HepG2 (cell line): ENCODE data around the gene ASB17. TPM values are rescaled to one million over a fixed set of nuclear protein-coding genes. Genes with fewer than 3 reads are reported as not detected.

Source experiments
- ATAC-seq: fragments of 200-7000 bp; cut with Tn5 transposase; 3 replicates; pipeline ENCODE4 v1.9.1; 2020; ENCODE audit warnings: mild to moderate bottlenecking, moderate library complexity
- BruUV-seq: library from RNA; stranded (reverse); fragments of 400-500 nt; replicated peaks from 2 replicates; lab custom pipeline; 2021; lab: Mats Ljungman, UMichigan
- CTCF ChIA-PET: fragments of 300-600 bp; formaldehyde crosslinking; extraction: SDS; loops from one replicate; lab custom pipeline; 2021; ENCODE audit warnings: low total read pairs, inconsistent platforms, low intra/inter-chr PET ratio; lab: Yijun Ruan, JAX
- POLR2A ChIA-PET: fragments of 350-600 bp; sonication (Branson Sonifier 250); formaldehyde crosslinking; loops from one replicate; lab custom pipeline; 2020; ENCODE audit warnings: antibody characterized with exemption, inconsistent platforms; lab: Yijun Ruan, JAX
- DNase-seq: peaks from one replicate; pipeline ENCODE4 v3.0.0-alpha.2; 2015; ENCODE audit warnings: low spot score
- FAIRE-seq: peaks from 3 replicates; lab custom pipeline; 2011; peaks lifted over from hg19 to GRCh38; lab: Jason Lieb, UNC
- H2AFZ ChIP-seq: one replicate; pipeline ENCODE4 v1.6.1; 2011; ENCODE audit warnings: low read length, inconsistent platforms
- H3K27ac ChIP-seq: fragments of 300-600 bp; 3 replicates; pipeline ENCODE4 v1.8.0; 2011; ENCODE audit warnings: mixed run types, mild to moderate bottlenecking, mixed read lengths, low read length, inconsistent platforms; ENCODE audit not compliant: insufficient read depth; ENCODE audit errors: extremely low read length
- H3K27me3 ChIP-seq, 2 experiments: fragments of 200-600 bp in 1 of 2; 2 replicates in 1 of 2; 3 replicates in 1 of 2; pipeline versions ENCODE4 v1.6.0 to v1.8.0; 2011; ENCODE audit warnings: low read length in 2 of 2, mild to moderate bottlenecking in 2 of 2, moderate library complexity in 2 of 2, inconsistent platforms in 1 of 2; ENCODE audit not compliant: insufficient read depth in 2 of 2, control insufficient read depth in 1 of 2
- H3K36me3 ChIP-seq, 2 experiments: fragments of 200-600 bp in 1 of 2; replicated peaks in 1 of 2; 2 replicates in 1 of 2; 3 replicates in 1 of 2; pipeline versions ENCODE4 v1.5.1 to v1.8.0; 2011; ENCODE audit warnings: low read length in 2 of 2, inconsistent platforms in 1 of 2; ENCODE audit not compliant: insufficient read depth in 2 of 2, control insufficient read depth in 1 of 2
- H3K4me1 ChIP-seq: 2 replicates; pipeline ENCODE4 v1.5.1; 2012; ENCODE audit warnings: low read length, inconsistent platforms; ENCODE audit not compliant: insufficient read depth
- H3K4me2 ChIP-seq: 2 replicates; pipeline ENCODE4 v1.6.0; 2011; ENCODE audit warnings: low read depth, low read length, inconsistent platforms
- H3K4me3 ChIP-seq, 3 experiments: fragments of 200-600 bp in 1 of 3; sonication (generic), shearing (Covaris generic) in 1 of 3; replicated peaks in 1 of 3; 2 replicates each; pipeline ENCODE4 v1.5.1; 2011 to 2016; ENCODE audit warnings: low read length in 3 of 3, inconsistent platforms in 2 of 3, low read depth in 2 of 3, mild to moderate bottlenecking in 2 of 3, control low read depth in 1 of 3, mixed read lengths in 1 of 3; ENCODE audit not compliant: insufficient read depth in 1 of 3
- H3K79me2 ChIP-seq: one replicate; pipeline ENCODE4 v1.6.1; 2011; ENCODE audit warnings: low read length, inconsistent platforms; ENCODE audit not compliant: insufficient read depth
- H3K9ac ChIP-seq: 2 replicates; pipeline ENCODE4 v1.6.0; 2011; ENCODE audit warnings: mild to moderate bottlenecking, low read depth, low read length, inconsistent platforms; ENCODE audit not compliant: insufficient read depth
- H3K9me3 ChIP-seq: 2 replicates; pipeline ENCODE4 v1.5.1; 2012; ENCODE audit warnings: mild to moderate bottlenecking, low read length
- H4K20me1 ChIP-seq: 2 replicates; pipeline ENCODE4 v1.6.0; 2011; ENCODE audit warnings: inconsistent platforms, mild to moderate bottlenecking, low read length, moderate library complexity; ENCODE audit not compliant: insufficient read depth
- CBX1 ChIP-seq: IDR thresholded peaks from one replicate; pipeline ENCODE4 v1.6.1; 2016; ENCODE audit warnings: antibody characterized with exemption, low read depth
- KAT8 ChIP-seq: IDR thresholded peaks from 2 replicates; pipeline ENCODE4 v1.6.1; 2016; ENCODE audit warnings: missing genetic modification reagents, missing compliant biosample characterization
- MIXL1 ChIP-seq: IDR thresholded peaks from 2 replicates; pipeline ENCODE4 v1.6.1; 2016
- SMAD1 ChIP-seq: sonication (generic); formaldehyde crosslinking; IDR thresholded peaks from 2 replicates; pipeline ENCODE4 v1.4.0; 2020; ENCODE audit warnings: missing genetic modification reagents, low read depth, mild to moderate bottlenecking, borderline replicate concordance
- SRSF9 ChIP-seq: fragments of 200-400 bp; formaldehyde crosslinking; IDR thresholded peaks from 2 replicates; pipeline ENCODE4 v1.6.1; 2018; ENCODE audit warnings: borderline replicate concordance, mild to moderate bottlenecking, low read depth, low read length; ENCODE audit not compliant: insufficient read depth, poor library complexity, severe bottlenecking
- ZFY ChIP-seq: sonication (generic); formaldehyde crosslinking; IDR thresholded peaks from 2 replicates; pipeline ENCODE4 v1.4.0; 2020; ENCODE audit warnings: missing genetic modification reagents
- ZKSCAN5 ChIP-seq: sonication (generic); formaldehyde crosslinking; IDR thresholded peaks from 2 replicates; pipeline ENCODE4 v1.5.1; 2020; ENCODE audit warnings: mild to moderate bottlenecking, missing genetic modification reagents
- WGBS: methylation state at CpG from one replicate; pipeline ENCODE4 v1.1.6; 2017; ENCODE audit warnings: low lambda C conversion rate; 5-methylcytosine and 5-hydroxymethylcytosine counted together
- in situ Hi-C: cut with HindIII; loops from 2 replicates; pipeline ENCODE4 v1.10.0; 2017; ENCODE audit warnings: low pct_unique_long_range_greater_than_20kb; ENCODE audit not compliant: extremely low pct_ligation_motif_present
- intact Hi-C: fragments of 100-400 bp; cut with micrococcal nuclease; formaldehyde crosslinking; loops from one replicate; pipeline ENCODE4 v1.10.0; 2022; ENCODE audit not compliant: unreplicated experiment
- polyA plus RNA-seq, 8 experiments: library from polyadenylated mRNA; depleted of rRNA in 3 of 8; stranded (reverse) in 7 of 8; unstranded in 1 of 8; fragments of >200 nt; fragmentation: Illumina TruSeq in 4 of 8; extraction: Trizol in 4 of 8; gene quantifications; 2 replicates each; pipeline versions ENCODE4 v1.2.1 to v1.2.3, GENCODE V29; 2011 to 2016; ENCODE audit warnings: low read depth in 4 of 8, missing spikeins in 1 of 8, mixed read lengths in 1 of 8; ENCODE audit not compliant: insufficient read depth in 1 of 8
- total RNA-seq, 5 experiments: library from RNA; depleted of rRNA; stranded (reverse); fragments of >200 nt; fragmentation: Illumina TruSeq; extraction: Trizol; gene quantifications; 2 replicates each; pipeline ENCODE4 v1.2.3, GENCODE V29; 2016; ENCODE audit warnings: low read depth in 1 of 5
- TF ChIP-seq, protein P1 (sequence below): sonication (generic); formaldehyde crosslinking; IDR thresholded peaks from 2 replicates; pipeline ENCODE4 v1.4.0; 2020; ENCODE audit warnings: mild to moderate bottlenecking, missing genetic modification reagents
- TF ChIP-seq, protein P2 (sequence below): sonication (generic); formaldehyde crosslinking; IDR thresholded peaks from 2 replicates; pipeline ENCODE4 v1.8.1; 2023; ENCODE audit warnings: mild to moderate bottlenecking, moderate library complexity, missing genetic modification reagents

ASB17 gene
- total and polyA plus RNA-seq, 2 of the 13 experiments (the other 11 are each of a cell fraction or from before 2014, with no cell fraction given) = not detected

DNA sequence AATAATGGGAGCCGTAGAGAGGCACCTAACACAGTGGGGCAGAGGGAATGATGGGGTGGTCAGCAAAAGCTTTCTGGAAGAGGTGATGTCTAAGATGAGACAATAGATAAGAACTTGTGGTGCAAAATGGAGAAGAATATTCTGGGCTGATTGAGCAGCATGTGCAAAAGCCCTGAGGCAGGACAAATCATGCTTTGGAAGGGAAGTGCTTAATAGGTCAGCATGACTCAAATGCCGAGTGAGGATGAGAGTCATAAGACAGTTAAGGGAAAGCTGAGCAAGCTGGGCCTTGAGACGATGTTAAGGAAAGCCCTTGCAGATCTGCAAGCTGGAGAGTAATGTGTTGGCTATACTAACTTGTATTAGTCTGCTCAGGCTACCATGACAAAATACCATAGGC lies 37.3 kb upstream of the ASB17 start:
- Histone ChIP-seq H3K27me3 (no peaks in the 10 kb centered on the region), H3K4me2 (no peak overlapping the region), H3K79me2 (no peaks in the 10 kb centered on the region), H2AFZ (no peak overlapping the region), H4K20me1 (no peaks in the 10 kb centered on the region), H3K36me3 (no peaks in the 10 kb centered on the region), H3K4me3 (no peak overlapping the region), H3K9me3 (no peaks in the 10 kb centered on the region), H3K27ac (no peak overlapping the region), H3K9ac (no peak overlapping the region), H3K4me1 (no peaks in the 10 kb centered on the region)
- intact Hi-C loops (no loop called here), in situ Hi-C loops (no loop called here)
- FAIRE-seq = no peak
- 5% methylated on average over 3 of the region's 3 CpGs for WGBS
- ChIA-PET CTCF (no interaction called here), POLR2A (no interaction called here)
- no peak for DNase-seq
- no peak for ATAC-seq
- TF ChIP-seq CBX1 (no peak), SMAD1 (CRISPR knock-in tag) (no peak)
- no TSS peak for BruUV-seq

DNA sequence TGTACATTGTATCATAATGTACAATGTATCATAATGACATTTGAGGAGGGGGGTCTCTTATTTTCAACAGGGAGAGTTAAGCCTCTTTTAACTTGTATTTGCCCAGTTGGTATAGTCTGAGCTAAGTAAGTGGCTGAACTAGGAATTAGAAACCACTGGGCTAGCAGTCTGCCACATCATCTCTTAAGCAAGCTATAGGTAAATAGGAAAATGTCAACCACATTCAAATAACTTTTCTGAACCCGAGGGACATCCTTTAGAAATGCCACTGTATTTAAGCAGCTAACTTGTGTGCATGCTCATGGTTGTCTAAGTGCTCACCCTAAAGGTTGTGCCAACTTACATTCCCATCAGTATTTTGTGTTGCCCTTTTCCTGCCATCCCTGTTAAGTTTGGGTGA lies 35.5 kb upstream of the ASB17 start:
- ChIA-PET POLR2A (no interaction called here), CTCF (no interaction called here)
- WGBS = 0% methylated on average over 1 of the region's 1 CpG
- Histone ChIP-seq H2AFZ (no peak overlapping the region), H3K36me3 (no peaks in the 10 kb centered on the region), H3K4me2 (no peak overlapping the region), H3K79me2 (no peaks in the 10 kb centered on the region), H3K27ac (no peak overlapping the region), H3K9me3 (no peaks in the 10 kb centered on the region), H4K20me1 (no peaks in the 10 kb centered on the region), H3K27me3 (no peaks in the 10 kb centered on the region), H3K4me3 (no peak overlapping the region)
- BruUV-seq = no TSS peak
- in situ Hi-C loops = no loop called here
- intact Hi-C loops = no loop called here
- ATAC-seq = no peak
- TF ChIP-seq, protein P1, sequence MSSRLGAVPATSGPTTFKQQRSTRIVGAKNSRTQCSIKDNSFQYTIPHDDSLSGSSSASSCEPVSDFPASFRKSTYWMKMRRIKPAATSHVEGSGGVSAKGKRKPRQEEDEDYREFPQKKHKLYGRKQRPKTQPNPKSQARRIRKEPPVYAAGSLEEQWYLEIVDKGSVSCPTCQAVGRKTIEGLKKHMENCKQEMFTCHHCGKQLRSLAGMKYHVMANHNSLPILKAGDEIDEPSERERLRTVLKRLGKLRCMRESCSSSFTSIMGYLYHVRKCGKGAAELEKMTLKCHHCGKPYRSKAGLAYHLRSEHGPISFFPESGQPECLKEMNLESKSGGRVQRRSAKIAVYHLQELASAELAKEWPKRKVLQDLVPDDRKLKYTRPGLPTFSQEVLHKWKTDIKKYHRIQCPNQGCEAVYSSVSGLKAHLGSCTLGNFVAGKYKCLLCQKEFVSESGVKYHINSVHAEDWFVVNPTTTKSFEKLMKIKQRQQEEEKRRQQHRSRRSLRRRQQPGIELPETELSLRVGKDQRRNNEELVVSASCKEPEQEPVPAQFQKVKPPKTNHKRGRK = no peak
- no peak for TF ChIP-seq KAT8 (CRISPR knock-in tag)
- TF ChIP-seq ZKSCAN5 (CRISPR knock-in tag) = no peak
- TF ChIP-seq MIXL1 (CRISPR knock-in tag) = no peak
- TF ChIP-seq, protein P2, sequence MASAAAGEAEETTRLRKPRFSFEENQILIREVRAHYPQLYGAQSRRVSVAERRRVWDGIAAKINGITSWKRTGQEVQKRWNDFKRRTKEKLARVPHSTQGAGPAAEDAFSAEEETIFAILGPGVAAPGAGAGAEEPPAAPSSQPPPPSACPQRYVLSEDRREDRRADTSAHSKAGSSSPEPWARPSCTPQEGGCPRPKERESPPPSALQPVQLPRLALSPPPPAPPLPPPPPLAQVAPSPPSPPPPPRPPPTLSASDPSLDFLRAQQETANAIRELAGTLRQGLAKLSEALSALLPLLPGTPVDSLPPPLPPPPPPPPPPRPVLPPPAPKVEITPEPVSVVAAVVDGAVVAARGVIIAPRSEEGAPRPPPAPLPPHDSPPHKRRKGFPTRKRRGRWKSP = no peak
- TF ChIP-seq SRSF9 = no peak
- TF ChIP-seq ZFY (CRISPR knock-in tag) = no peak
- TF ChIP-seq, all 625 proteins: peak for 0
- FAIRE-seq = no peak
- Histone ChIP-seq H3K9ac (no peak overlapping the region), H3K4me1 (no peaks in the 10 kb centered on the region)
- no peak for DNase-seq
